SU-DHL-6 (cell line): ENCODE measurements around the gene CHIA.

ENCODE experiments used
- H2AFZ ChIP-seq: fragments of 200-600 bp; sonication (generic); 2 replicates; pipeline ENCODE4 v1.6.1; 2014; ENCODE audit warnings: low read depth, mild to moderate bottlenecking, moderate library complexity, mixed read lengths, antibody characterized with exemption, low read length; ENCODE audit not compliant: severe bottlenecking
- H3F3A ChIP-seq: fragments of 200-600 bp; shearing (Covaris generic); 2 replicates; pipeline ENCODE4 v1.6.0; 2016; ENCODE audit warnings: antibody characterized with exemption, mild to moderate bottlenecking; ENCODE audit not compliant: insufficient read depth
- H3K27ac ChIP-seq: fragments of 200-600 bp; sonication (generic); 2 replicates; pipeline ENCODE4 v1.5.1; 2016; ENCODE audit warnings: low read depth, mild to moderate bottlenecking, low read length, moderate library complexity, mixed read lengths
- H3K27me3 ChIP-seq: fragments of 200-600 bp; sonication (generic), shearing (Covaris generic); 2 replicates; pipeline ENCODE4 v1.6.0; 2014; ENCODE audit warnings: mild to moderate bottlenecking, low read length
- H3K36me3 ChIP-seq: fragments of 200-600 bp; sonication (generic); 2 replicates; pipeline ENCODE4 v1.6.1; 2014; ENCODE audit warnings: mild to moderate bottlenecking, low read length, mixed read lengths
- H3K4me2 ChIP-seq: fragments of 300-600, 200-600 bp; shearing (Covaris generic), sonication (generic); 2 replicates; pipeline ENCODE4 v1.6.0; 2014; ENCODE audit warnings: low read length, low read depth, mild to moderate bottlenecking; ENCODE audit not compliant: poor library complexity, severe bottlenecking
- H3K4me3 ChIP-seq: fragments of 200-600 bp; sonication (generic); 2 replicates; pipeline ENCODE4 v1.5.1; 2014; ENCODE audit warnings: antibody characterized with exemption, low read length, mild to moderate bottlenecking, mixed read lengths; ENCODE audit not compliant: insufficient read depth, poor library complexity, severe bottlenecking
- H3K79me2 ChIP-seq: fragments of 200-600 bp; sonication (generic); 2 replicates; pipeline ENCODE4 v1.6.1; 2014; ENCODE audit warnings: mild to moderate bottlenecking, low read length, moderate library complexity; ENCODE audit not compliant: insufficient read depth
- H3K9ac ChIP-seq: fragments of 200-600 bp; sonication (generic); 2 replicates; pipeline ENCODE4 v1.7.0; 2014; ENCODE audit warnings: mild to moderate bottlenecking, low read length
- H3K9me2 ChIP-seq: fragments of 200-600 bp; sonication (generic); replicated peaks from 2 replicates; pipeline ENCODE4 v1.6.1; 2014; ENCODE audit warnings: low read length; ENCODE audit not compliant: insufficient read depth
- H3K9me3 ChIP-seq: fragments of 200-600 bp; sonication (generic); 2 replicates; pipeline ENCODE4 v1.6.1; 2014; ENCODE audit warnings: low read length, mixed read lengths; ENCODE audit not compliant: insufficient read depth
- H4K20me1 ChIP-seq: fragments of 200-600 bp; sonication (generic); 2 replicates; pipeline ENCODE4 v1.6.1; 2014; ENCODE audit warnings: low read depth, mild to moderate bottlenecking, antibody characterized with exemption, low read length, moderate library complexity, mixed read lengths
- CTCF ChIP-seq: fragments of 200-600 bp; sonication (generic); IDR thresholded peaks from one replicate; pipeline ENCODE4 v1.5.1; 2017; ENCODE audit warnings: antibody characterized with exemption, mild to moderate bottlenecking, low read length, moderate library complexity; ENCODE audit not compliant: insufficient read depth, poor library complexity, severe bottlenecking
- EZH2phosphoT487 ChIP-seq: fragments of 200-600 bp; sonication (generic), shearing (Covaris generic); conservative IDR thresholded peaks from 2 replicates; pipeline ENCODE4 v1.6.1; 2018; ENCODE audit warnings: mild to moderate bottlenecking, antibody characterized with exemption, low read length, moderate library complexity, mixed read lengths

The CHIA gene

DNA sequence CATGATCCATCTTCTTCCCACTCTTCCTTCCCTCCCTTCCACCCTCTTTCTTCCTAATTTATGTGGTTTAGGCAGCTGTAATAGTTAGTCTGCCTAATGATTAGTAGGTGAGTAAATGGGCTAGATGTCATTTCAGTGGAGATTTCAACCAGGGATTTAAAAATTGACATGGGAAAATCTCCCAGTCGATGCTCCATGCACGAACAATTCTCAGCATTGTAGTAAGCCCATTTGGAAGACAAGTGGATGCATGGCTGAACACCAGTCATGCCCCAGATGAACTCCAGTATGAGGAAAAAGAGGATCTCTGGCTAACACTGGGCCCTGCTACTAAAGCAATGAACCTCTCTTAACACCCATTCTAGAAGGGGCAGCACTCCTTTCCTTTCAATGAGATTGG, 37.9 kb upstream of the CHIA start:
- H3K79me2 ChIP-seq: no peaks in the 10 kb centered on the region
- no peaks in the 10 kb centered on the region for H4K20me1 ChIP-seq
- no peak overlapping the region for H3K4me2 ChIP-seq
- H3K27me3 ChIP-seq: no peaks in the 10 kb centered on the region
- TF ChIP-seq CTCF (no peak), EZH2phosphoT487 (no peak)
- no peak overlapping the region for H2AFZ ChIP-seq
- no peaks in the 10 kb centered on the region for H3K36me3 ChIP-seq
- H3K4me3 ChIP-seq: no peak overlapping the region
- H3K9ac ChIP-seq: no peak overlapping the region
- H3K27ac ChIP-seq: no peak overlapping the region
- H3F3A ChIP-seq: no peaks in the 10 kb centered on the region
- H3K9me2 ChIP-seq: no peaks in the 10 kb centered on the region
- H3K9me3 ChIP-seq: no peaks in the 10 kb centered on the region

- H2AFZ ChIP-seq: no peak overlapping the region
- no peak for TF ChIP-seq EZH2phosphoT487
- TF ChIP-seq CTCF: no peak
- H3K79me2 ChIP-seq: no peaks in the 10 kb centered on the region
- no peaks in the 10 kb centered on the region for H3K9me2 ChIP-seq
- no peak overlapping the region for H3K4me2 ChIP-seq
- no peaks in the 10 kb centered on the region for H3K9me3 ChIP-seq
- no peaks in the 10 kb centered on the region for H4K20me1 ChIP-seq
- H3F3A ChIP-seq: no peaks in the 10 kb centered on the region
- no peaks in the 10 kb centered on the region for H3K36me3 ChIP-seq
- no peaks in the 10 kb centered on the region for H3K27me3 ChIP-seq
- no peak overlapping the region for H3K4me3 ChIP-seq
- H3K9ac ChIP-seq: no peak overlapping the region
- no peak overlapping the region for H3K27ac ChIP-seq
Observed at GRCh38 chr1:111253876-111254275, 36.8 kb upstream of the CHIA start.

DNA sequence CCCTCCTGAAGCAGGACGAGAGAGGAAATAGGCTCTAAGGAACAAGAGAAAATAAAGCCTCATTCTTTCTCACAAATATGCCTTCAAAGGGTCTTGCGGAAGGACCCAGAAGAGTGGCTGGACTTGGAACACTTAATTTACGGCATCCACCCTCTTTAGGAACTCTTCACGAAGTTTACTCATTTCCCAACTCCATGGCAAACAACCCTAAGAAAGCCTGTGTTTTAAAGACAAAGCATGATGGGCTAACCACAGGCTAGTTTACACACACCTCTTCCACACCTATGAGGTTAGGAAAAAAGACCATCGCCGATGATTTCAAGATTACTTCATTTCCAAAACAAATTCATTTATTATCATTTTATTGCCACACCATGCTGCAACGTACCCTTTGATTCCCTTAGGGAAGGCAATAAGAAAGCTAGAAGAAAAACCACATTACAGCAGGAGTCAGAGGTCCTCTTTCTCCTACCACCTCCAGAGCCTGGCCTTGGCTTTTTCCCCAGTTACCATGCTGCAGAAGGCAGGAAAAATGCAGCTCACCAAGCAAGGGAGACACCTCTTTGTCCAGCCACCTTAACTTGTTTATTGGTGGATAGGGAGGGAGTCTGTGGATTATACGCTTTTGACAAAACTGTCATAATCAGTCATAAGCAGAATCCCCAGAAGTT, 33.5 kb upstream of the CHIA start:
- Histone ChIP-seq H3K27me3 (no peaks in the 10 kb centered on the region), H4K20me1 (no peaks in the 10 kb centered on the region), H3K9me3 (no peaks in the 10 kb centered on the region), H3K36me3 (no peaks in the 10 kb centered on the region), H3K9ac (no peak overlapping the region), H3K79me2 (no peaks in the 10 kb centered on the region), H3K4me3 (no peak overlapping the region), H3F3A (no peaks in the 10 kb centered on the region), H2AFZ (no peak overlapping the region), H3K27ac (no peak overlapping the region), H3K4me2 (no peak overlapping the region), H3K9me2 (no peaks in the 10 kb centered on the region)
- TF ChIP-seq CTCF (no peak), EZH2phosphoT487 (no peak)
